ENCODE data around the gene SUMF1.

SUMF1 gene

DNA sequence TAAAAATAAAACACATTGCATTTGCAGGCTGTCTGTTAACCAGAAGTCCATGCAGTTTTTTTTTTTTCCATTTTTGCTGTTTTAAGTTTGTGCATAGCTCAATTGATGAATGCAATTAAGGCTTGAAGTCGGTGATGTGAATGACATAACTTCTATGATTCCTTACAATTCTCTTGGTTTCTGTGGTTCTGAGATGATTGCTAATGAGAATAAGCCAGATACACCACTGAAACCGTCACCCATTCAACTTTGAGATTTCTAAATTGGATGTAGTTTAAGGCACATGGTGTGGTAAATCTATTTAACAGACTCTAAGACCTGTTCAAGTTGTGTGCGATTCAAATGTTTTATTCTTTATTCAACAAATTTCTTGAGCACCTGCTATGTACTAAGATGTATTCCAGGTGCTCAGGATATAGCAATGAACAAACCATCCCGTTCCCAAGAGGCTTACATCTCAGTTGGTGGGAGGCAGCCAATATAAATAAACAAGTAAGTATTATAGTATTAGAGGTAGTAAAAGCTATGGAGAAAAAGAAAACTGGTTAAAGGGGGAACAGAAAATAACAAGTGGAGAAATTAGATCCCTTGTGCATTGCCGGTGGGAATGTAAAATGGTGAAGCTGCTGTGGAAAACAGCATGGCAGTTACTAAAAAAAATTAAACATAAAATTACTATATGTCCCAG is 30.1 kb upstream of the SUMF1 start:
- no peak for DNase-seq

- no peak for DNase-seq
Measured at GRCh38 chr3:4496087-4496452, 29.0 kb upstream of the SUMF1 start.

- DNase-seq = no peak
Measured at GRCh38 chr3:4495294-4496086, 28.4 kb upstream of the SUMF1 start.

GRCh38 chr3:4494895-4495264 is 27.8 kb upstream of the SUMF1 start:
- DNase-seq = no peak

DNA sequence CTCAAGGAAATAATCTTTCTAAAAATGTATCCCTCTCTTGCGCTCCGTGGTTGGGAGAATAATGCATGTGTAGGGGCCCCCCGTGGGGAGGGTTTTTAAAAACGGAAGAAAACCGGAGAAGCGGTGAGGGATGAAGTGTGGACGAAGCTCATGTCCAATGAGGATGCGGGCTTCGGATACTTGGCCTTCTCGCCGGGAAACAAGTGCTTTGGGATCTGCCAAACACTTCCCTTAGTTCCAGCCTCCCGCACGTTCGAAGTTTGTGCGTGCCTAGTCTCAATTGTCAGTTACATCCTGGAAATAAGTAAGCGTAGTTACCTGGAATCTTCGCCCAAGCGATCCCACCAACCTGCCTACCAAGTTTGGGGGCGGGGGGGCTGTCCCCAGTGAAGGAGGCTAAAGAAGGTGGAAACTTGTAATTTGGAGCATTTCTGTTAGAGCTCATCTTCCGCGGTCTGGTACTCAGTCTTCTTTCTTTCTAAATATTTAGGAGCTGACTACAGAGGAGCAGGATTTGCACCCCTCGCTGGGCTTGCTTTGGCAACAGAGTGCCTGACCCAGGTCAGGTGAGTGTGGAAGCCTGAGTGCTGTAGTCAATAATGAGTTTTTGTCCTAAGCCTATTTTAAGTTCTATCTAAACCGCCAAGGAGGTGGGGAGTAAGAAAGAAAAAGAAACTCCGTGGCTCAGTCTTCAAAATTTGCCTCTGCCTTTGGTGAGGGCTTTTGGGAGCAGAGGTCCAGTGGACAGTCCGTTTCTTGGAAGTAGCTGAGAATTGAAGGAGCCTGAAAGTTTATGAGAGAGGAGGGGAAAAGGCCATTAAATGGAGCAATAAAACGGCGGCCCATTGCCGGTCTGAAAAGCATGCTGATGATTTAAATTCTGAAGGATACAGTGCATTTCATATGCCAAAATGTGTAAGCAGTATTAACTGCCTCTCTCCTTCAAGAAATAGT is 27.1 kb upstream of the SUMF1 start:
- DNase-seq = no peak

GRCh38 chr3:4493014-4493940 is 26.2 kb upstream of the SUMF1 start, which contains the start of gene ITPR1:
Gene ITPR1, plus strand, starts transcription at chr3:4493348. Its CDS starts 23,144 bp downstream, at chr3:4516492.
- DNase-seq = peak; percentile 86

GRCh38 chr3:4492208-4493013 is 25.3 kb upstream of the SUMF1 start:
- no peak for DNase-seq

GRCh38 chr3:4491855-4492207 is 24.8 kb upstream of the SUMF1 start:
- no peak for DNase-seq

DNA sequence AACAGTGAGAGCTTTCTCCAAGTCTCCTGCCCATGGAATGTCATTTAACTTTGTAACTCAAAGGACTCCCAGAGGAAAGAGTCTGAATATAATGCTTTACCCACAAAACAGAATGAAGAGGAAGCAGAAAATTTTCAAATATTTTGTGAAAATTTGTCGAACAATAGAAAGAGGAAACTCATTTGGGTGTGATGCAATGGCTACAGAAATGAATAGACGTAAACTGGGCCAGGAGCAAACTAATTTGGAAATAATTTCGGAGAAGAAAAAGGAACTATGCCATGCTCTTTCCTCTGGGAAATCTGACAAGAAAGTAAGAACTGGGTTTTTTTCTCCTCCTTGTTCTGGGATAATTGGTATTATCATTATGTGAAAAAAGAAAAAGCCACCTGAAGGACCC is 11.2 kb upstream of the SUMF1 start:
- no peak for DNase-seq

DNA sequence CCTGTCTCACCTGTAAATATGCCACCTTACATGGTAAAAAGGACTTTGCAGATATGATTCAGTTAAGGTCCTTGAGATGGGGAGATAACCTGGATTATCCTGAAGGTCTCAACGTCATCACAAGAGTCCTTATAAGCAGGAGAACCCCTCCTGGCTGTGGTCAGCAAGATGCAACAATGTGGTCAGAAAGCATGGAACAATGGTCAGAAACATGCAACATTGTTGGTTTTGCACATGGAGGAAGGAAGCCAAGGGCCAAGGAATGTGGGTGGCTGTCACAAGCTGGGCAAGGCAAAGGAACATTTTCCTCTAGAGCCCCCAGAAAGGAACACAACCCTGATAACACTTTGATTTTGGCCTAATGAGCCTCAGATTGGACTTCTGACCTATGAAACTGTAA is 9.4 kb upstream of the SUMF1 start:
- DNase-seq = no peak

- no peak for DNase-seq
Measured at GRCh38 chr3:4475804-4476203, 8.7 kb upstream of the SUMF1 start.

- no peak for DNase-seq
Measured at GRCh38 chr3:4474683-4475490, 7.8 kb upstream of the SUMF1 start.

DNA sequence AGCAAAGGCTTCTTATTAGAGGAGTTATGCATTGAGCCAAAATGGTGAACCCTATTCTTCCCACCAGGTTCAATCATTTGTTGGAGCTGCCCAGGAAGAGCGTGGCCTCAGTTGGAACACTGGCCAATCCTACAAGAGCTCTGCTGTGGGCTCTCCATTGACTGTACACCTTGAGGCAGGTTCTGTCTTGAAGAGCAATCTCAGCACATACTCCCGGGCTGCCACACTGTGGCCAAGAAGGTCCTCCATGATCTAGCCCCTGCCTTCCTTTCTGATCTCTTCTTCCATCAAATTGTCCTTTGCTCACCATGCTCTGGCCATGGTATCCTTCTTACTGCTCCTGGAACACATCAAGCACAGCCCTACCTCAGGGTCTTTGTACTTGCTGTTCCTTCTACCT is 5.7 kb upstream of the SUMF1 start:
- DNase-seq = no peak

DNA sequence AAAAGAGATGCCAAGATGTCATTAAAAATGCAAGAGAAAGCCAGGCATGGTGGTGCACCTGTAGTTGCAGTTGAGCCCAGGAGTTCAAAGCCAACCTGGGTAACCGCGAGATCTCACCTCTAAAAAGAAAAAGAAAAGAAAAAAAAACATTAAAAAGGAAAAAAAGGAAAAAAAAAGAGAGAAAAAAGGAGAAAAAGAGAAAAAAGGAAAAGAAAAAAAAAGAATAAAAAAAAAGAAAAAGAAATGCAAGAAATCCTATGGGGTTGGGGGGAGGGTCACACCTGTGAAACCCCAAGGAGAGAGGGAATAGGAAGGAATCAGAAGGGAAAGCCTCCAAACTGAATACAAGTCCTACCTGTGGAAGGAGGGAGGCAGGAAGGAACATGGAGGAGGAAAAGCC is 5.2 kb upstream of the SUMF1 start:
- no peak for DNase-seq

DNA sequence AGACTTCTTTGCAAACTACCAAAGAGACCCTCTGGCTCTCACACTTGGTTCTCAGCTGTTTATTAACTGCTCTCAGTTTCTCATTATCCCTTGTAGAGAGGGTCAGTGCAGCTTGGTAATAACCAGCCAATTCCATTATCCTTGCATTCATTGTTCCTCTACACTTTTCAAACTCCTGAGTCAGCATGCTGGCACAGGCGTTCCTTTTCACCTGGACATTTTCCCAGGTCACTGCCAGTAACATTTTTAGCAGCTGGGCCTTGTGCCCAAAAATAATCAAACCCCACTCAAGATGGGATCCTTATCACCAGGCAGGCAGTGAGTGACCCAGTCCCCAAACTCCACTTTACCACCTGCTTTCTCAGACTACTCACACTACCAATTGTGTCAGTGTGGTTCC is 4.8 kb upstream of the SUMF1 start:
- DNase-seq = peak; percentile 44

DNA sequence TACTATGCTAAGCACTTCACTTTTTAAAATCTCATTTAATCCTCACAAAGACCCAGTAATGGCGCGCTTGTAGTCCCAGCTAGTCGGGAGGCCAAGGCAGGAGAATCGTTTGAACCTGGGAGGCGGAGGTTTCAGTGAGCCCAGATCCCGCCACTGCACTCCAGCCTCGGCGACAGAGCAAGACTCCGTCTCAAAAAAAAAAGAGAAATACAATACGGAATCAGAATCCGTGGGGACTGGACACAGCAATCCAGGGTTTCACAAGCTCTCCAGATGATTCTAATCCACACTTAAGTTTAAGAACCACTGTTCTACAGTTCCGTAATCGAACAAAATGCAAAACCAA is 426 bp upstream of the SUMF1 start:
- no peak for DNase-seq

DNA sequence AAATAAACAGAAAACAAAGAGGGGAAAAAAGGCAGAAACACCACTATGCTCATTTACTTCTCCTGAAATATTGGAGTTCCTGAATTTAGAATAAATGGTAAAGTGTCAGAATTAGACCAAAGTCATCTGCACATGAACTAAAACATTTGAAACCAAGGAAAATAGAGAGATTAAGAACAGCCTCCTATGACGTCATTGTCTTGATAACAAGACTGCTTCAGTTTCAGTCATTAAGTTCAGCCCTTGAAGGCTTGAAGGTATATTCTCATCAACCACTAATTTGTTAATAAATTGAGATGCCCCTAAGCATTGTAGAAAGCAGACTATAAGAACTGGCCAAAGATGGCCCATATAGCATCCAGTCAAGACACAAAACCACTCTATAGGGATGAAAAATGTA is 2.5 kb downstream of the SUMF1 start:
- DNase-seq = no peak

GRCh38 chr3:4462369-4463040 is 4.6 kb downstream of the SUMF1 start:
- no peak for DNase-seq

DNA sequence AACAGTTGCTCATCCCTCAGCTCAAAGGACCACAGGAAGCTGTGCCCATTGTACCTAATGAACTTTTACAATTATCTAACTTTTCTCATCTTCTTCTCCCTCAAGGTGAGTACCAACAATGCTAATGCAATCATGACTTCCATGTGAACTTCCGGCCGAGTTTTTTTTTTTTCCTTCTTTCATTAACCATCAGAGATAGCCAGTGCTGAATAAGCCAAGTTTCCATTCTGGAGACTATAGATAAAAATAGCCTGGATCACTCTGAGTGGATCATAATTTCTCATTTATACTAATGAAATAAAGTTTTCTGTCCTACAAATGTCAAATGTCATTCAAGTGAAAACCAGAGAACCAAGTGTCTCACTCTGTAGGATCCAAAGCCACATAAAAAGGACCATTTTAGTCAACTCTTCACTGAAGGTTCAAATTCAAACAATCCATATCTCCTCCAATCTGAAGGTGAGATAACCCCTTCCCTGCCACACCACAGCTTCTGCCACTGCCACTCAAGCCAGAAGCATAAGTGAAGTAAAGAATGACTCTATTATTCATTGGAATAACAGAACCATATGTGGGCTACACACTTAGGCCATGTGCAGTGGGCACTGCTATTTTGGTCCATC is 5.5 kb downstream of the SUMF1 start:
- DNase-seq = no peak

GRCh38 chr3:4460334-4460733 is 6.7 kb downstream of the SUMF1 start:
- DNase-seq = no peak
